B cell (primary cell): Measurements from ENCODE around the gene TACR2.

Source experiments
- EZH2 ChIP-seq: IDR thresholded peaks from 2 replicates; pipeline ENCODE4 v1.6.1; 2012; ENCODE audit warnings: borderline replicate concordance, low read depth, mild to moderate bottlenecking, moderate library complexity, low read length; ENCODE audit not compliant: insufficient read depth, poor library complexity, severe bottlenecking
- TF ChIP-seq, protein P1 (sequence below): fragments of 200-600 bp; IDR thresholded peaks from one replicate; pipeline ENCODE4 v1.8.0; 2022; ENCODE audit warnings: antibody characterized with exemption, mild to moderate bottlenecking

- TF ChIP-seq, protein P1, sequence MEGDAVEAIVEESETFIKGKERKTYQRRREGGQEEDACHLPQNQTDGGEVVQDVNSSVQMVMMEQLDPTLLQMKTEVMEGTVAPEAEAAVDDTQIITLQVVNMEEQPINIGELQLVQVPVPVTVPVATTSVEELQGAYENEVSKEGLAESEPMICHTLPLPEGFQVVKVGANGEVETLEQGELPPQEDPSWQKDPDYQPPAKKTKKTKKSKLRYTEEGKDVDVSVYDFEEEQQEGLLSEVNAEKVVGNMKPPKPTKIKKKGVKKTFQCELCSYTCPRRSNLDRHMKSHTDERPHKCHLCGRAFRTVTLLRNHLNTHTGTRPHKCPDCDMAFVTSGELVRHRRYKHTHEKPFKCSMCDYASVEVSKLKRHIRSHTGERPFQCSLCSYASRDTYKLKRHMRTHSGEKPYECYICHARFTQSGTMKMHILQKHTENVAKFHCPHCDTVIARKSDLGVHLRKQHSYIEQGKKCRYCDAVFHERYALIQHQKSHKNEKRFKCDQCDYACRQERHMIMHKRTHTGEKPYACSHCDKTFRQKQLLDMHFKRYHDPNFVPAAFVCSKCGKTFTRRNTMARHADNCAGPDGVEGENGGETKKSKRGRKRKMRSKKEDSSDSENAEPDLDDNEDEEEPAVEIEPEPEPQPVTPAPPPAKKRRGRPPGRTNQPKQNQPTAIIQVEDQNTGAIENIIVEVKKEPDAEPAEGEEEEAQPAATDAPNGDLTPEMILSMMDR: no peak
- TF ChIP-seq EZH2: no peak
Measured at GRCh38 chr10:69419096-69419743, 2.5 kb upstream of the TACR2 start.
